Cardiac muscle cell (in vitro differentiated cells and primary cell): ENCODE data around the gene FASTK. TPM values are rescaled to one million over a fixed set of nuclear protein-coding genes. Genes with fewer than 3 reads are reported as not detected.

Experiments used
- DNase-seq, 2 donors: peaks; one replicate each; pipeline versions ENCODE4 v3.0.0 to v3.0.0-alpha.2; 2010 to 2017; ENCODE audit warnings: low read depth in 1 of 2, low spot score in 1 of 2
- H3K27ac ChIP-seq: fragments of 200-600 bp; sonication (generic); 2 replicates; pipeline ENCODE4 v1.5.1; 2016
- H3K27me3 ChIP-seq: fragments of 200-600 bp; sonication (generic); 2 replicates; pipeline ENCODE4 v1.6.0; 2016; ENCODE audit warnings: control low read depth
- H3K36me3 ChIP-seq: fragments of 200-600 bp; sonication (generic); 2 replicates; pipeline ENCODE4 v1.5.1; 2016; ENCODE audit warnings: control low read depth
- H3K4me1 ChIP-seq: fragments of 200-600 bp; sonication (generic); 2 replicates; pipeline ENCODE4 v1.8.1; 2017; ENCODE audit warnings: low read depth, mild to moderate bottlenecking, mixed run types
- H3K4me3 ChIP-seq: fragments of 200-600 bp; sonication (generic); 2 replicates; pipeline ENCODE4 v1.5.1; 2016; ENCODE audit warnings: mild to moderate bottlenecking
- H3K9me3 ChIP-seq: fragments of 200-600 bp; sonication (generic); 2 replicates; pipeline ENCODE4 v1.5.1; 2017; ENCODE audit warnings: low read depth, mild to moderate bottlenecking, control low read depth
- polyA plus RNA-seq: library from polyadenylated mRNA; unstranded; fragments of >200 nt; fragmentation: Nextera tagmentation; extraction: Ambion mirVana; gene quantifications from 2 replicates; pipeline ENCODE4 v1.2.1, GENCODE V29; 2016
- total RNA-seq: library from RNA; depleted of rRNA; stranded (reverse); fragments of >200 nt; gene quantifications from 2 replicates; pipeline ENCODE4 v1.2.3, GENCODE V29; 2016
- TF ChIP-seq, protein P1 (sequence below): IDR thresholded peaks from 2 replicates; pipeline ENCODE4 v1.5.1; 2012; ENCODE audit warnings: low read depth, mild to moderate bottlenecking, low read length

FASTK gene
- total and polyA plus RNA-seq, 2 experiments from 2014 or later = 165 to 227 TPM

- H3K27me3 ChIP-seq = no peaks in the 10 kb centered on the region
- H3K36me3 ChIP-seq = peaks cover 20% of the 10 kb centered on the region
- H3K9me3 ChIP-seq = no peaks in the 10 kb centered on the region
- peaks cover 27% of the 10 kb centered on the region for H3K4me1 ChIP-seq
- H3K4me3 ChIP-seq = peak overlapping the region; percentile 12
- no peak for DNase-seq
- H3K27ac ChIP-seq = peak overlapping the region; percentile 34
- TF ChIP-seq, protein P1, sequence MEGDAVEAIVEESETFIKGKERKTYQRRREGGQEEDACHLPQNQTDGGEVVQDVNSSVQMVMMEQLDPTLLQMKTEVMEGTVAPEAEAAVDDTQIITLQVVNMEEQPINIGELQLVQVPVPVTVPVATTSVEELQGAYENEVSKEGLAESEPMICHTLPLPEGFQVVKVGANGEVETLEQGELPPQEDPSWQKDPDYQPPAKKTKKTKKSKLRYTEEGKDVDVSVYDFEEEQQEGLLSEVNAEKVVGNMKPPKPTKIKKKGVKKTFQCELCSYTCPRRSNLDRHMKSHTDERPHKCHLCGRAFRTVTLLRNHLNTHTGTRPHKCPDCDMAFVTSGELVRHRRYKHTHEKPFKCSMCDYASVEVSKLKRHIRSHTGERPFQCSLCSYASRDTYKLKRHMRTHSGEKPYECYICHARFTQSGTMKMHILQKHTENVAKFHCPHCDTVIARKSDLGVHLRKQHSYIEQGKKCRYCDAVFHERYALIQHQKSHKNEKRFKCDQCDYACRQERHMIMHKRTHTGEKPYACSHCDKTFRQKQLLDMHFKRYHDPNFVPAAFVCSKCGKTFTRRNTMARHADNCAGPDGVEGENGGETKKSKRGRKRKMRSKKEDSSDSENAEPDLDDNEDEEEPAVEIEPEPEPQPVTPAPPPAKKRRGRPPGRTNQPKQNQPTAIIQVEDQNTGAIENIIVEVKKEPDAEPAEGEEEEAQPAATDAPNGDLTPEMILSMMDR = no peak
Observed at GRCh38 chr7:151062111-151062398, 18.6 kb downstream of the FASTK start.

- Histone ChIP-seq H3K9me3 (no peaks in the 10 kb centered on the region), H3K4me1 (peaks cover 31% of the 10 kb centered on the region), H3K27ac (peak overlapping the region; percentile 34), H3K4me3 (peak overlapping the region; percentile 12), H3K36me3 (peaks cover 14% of the 10 kb centered on the region), H3K27me3 (no peaks in the 10 kb centered on the region)
- peak in 1 of 2 donors; percentile 30 for DNase-seq
- TF ChIP-seq, protein P1 = no peak
Observed at GRCh38 chr7:151061213-151062110, 19.1 kb downstream of the FASTK start.

GRCh38 chr7:151060416-151061212, 20.0 kb downstream of the FASTK start:
- H3K27ac ChIP-seq = peak overlapping the region; percentile 34
- TF ChIP-seq, protein P1 = peak; percentile 13
- no peaks in the 10 kb centered on the region for H3K9me3 ChIP-seq
- H3K27me3 ChIP-seq = no peaks in the 10 kb centered on the region
- peaks cover 31% of the 10 kb centered on the region for H3K4me1 ChIP-seq
- DNase-seq = peak in 1 of 2 donors; percentile 55
- H3K4me3 ChIP-seq = peak overlapping the region; percentile 87
- peaks cover 13% of the 10 kb centered on the region for H3K36me3 ChIP-seq

- DNase-seq = no peak
- H3K4me1 ChIP-seq = peaks cover 31% of the 10 kb centered on the region
Observed at GRCh38 chr7:151060113-151060415, 20.5 kb downstream of the FASTK start.

GRCh38 chr7:151059367-151060112, 21.1 kb downstream of the FASTK start, which contains the start of gene SLC4A2:
SLC4A2 (plus strand) TSS chr7:151059589; CDS start chr7:151061988, 2,399 bp downstream.
- H3K4me3 ChIP-seq = peak within 1 kb of the TSS; percentile 87
- peaks cover 2% of the 10 kb centered on the region for H3K36me3 ChIP-seq
- TF ChIP-seq, protein P1 = peak; percentile 50
- no peaks in the 10 kb centered on the region for H3K27me3 ChIP-seq
- DNase-seq = peak; percentile 75 to 80
- H3K4me1 ChIP-seq = peaks cover 31% of the 10 kb centered on the region
- no peaks in the 10 kb centered on the region for H3K9me3 ChIP-seq
- H3K27ac ChIP-seq = peak within 1 kb of the TSS; percentile 95

More at GRCh38 chr7:151060113-151060415, 20.5 kb downstream of the FASTK start:
- Histone ChIP-seq H3K36me3 (peaks cover 8% of the 10 kb centered on the region), H3K9me3 (no peaks in the 10 kb centered on the region), H3K4me3 (peak overlapping the region; percentile 87), H3K27ac (peak overlapping the region; percentile 95), H3K27me3 (no peaks in the 10 kb centered on the region)
- TF ChIP-seq, protein P1 = no peak
